GM12878 (cell line): ENCODE results near the gene FHOD3. TPM values are rescaled to one million over a fixed set of nuclear protein-coding genes. Genes with fewer than 3 reads are reported as not detected.

Experiments used
- ATAC-seq: fragments of 200-7000 bp; cut with Tn5 transposase; 3 replicates; pipeline ENCODE4 v1.9.1; 2020; ENCODE audit warnings: mild to moderate bottlenecking, moderate library complexity
- BruUV-seq: library from RNA; stranded (reverse); fragments of 400-500 nt; replicated peaks from 2 replicates; lab custom pipeline; 2021; lab: Mats Ljungman, UMichigan
- CTCF ChIA-PET: fragments of 300-600 bp; sonication (Branson Sonifier 250); formaldehyde crosslinking; extraction: SDS; loops from one replicate; lab custom pipeline; 2021; ENCODE audit warnings: inconsistent platforms; lab: Yijun Ruan, JAX
- POLR2A ChIA-PET: fragments of 350-600 bp; formaldehyde crosslinking; extraction: SDS; loops from one replicate; lab custom pipeline; 2021; ENCODE audit warnings: inconsistent platforms; lab: Charles Lee
- RAD21 ChIA-PET: fragments of 300-600 bp; sonication (Branson Sonifier 250); formaldehyde crosslinking; loops from one replicate; lab custom pipeline; 2023; ENCODE audit warnings: antibody characterized with exemption; ENCODE audit not compliant: unreplicated experiment; lab: Charles Lee
- SMC1A ChIA-PET: fragments of 300-600 bp; sonication (Branson Sonifier 250); formaldehyde crosslinking; loops from one replicate; lab custom pipeline; 2023; ENCODE audit not compliant: unreplicated experiment, uncharacterized antibody; lab: Charles Lee
- DNase-seq: peaks from one replicate; pipeline ENCODE4 v3.0.0-alpha.2; 2011; ENCODE audit warnings: low read depth, low spot score
- FAIRE-seq: peaks from 3 replicates; lab custom pipeline; 2011; peaks lifted over from hg19 to GRCh38; lab: Jason Lieb, UNC
- H2AFZ ChIP-seq: 2 replicates; pipeline ENCODE4 v1.6.0; 2011; ENCODE audit warnings: low read depth, low read length, control low read depth; ENCODE audit not compliant: control insufficient read depth
- H3K27ac ChIP-seq: 2 replicates; pipeline ENCODE4 v1.5.1; 2011; ENCODE audit warnings: control low read depth; ENCODE audit not compliant: control insufficient read depth, insufficient read depth
- H3K27me3 ChIP-seq, 2 experiments: replicated peaks in 1 of 2; 2 replicates each; pipeline versions ENCODE4 v1.6.0 to v1.6.1; 2011; ENCODE audit warnings: low read length in 1 of 2; ENCODE audit not compliant: control insufficient read depth in 2 of 2, insufficient read depth in 2 of 2
- H3K36me3 ChIP-seq, 2 experiments: 2 replicates each; pipeline ENCODE4 v1.5.1; 2011; ENCODE audit warnings: low read length in 1 of 2; ENCODE audit not compliant: control insufficient read depth in 2 of 2, insufficient read depth in 2 of 2
- H3K4me1 ChIP-seq: 2 replicates; pipeline ENCODE4 v1.6.1; 2011; ENCODE audit warnings: mild to moderate bottlenecking, low read length, moderate library complexity, mixed read lengths; ENCODE audit not compliant: control insufficient read depth, insufficient read depth
- H3K4me2 ChIP-seq: 2 replicates; pipeline ENCODE4 v1.6.0; 2011; ENCODE audit warnings: control low read depth; ENCODE audit not compliant: control insufficient read depth, insufficient read depth
- H3K4me3 ChIP-seq: fragments of 200-600 bp; sonication (generic); 2 replicates; pipeline ENCODE4 v1.5.1; 2016
- H3K79me2 ChIP-seq: 2 replicates; pipeline ENCODE4 v1.6.0; 2011; ENCODE audit warnings: low read length; ENCODE audit not compliant: control insufficient read depth, insufficient read depth
- H3K9ac ChIP-seq: 2 replicates; pipeline ENCODE4 v1.8.0; 2011; ENCODE audit warnings: low read length, control low read depth, mixed read lengths; ENCODE audit not compliant: control insufficient read depth, insufficient read depth
- H3K9me3 ChIP-seq: replicated peaks from 3 replicates; pipeline ENCODE4 v1.5.1; 2011; ENCODE audit warnings: mild to moderate bottlenecking, low read length; ENCODE audit not compliant: control insufficient read depth, insufficient read depth
- H4K20me1 ChIP-seq: 2 replicates; pipeline ENCODE4 v1.6.0; 2011; ENCODE audit not compliant: control insufficient read depth, insufficient read depth
- CEBPZ ChIP-seq: fragments of 150-350 bp; IDR thresholded peaks from 2 replicates; pipeline ENCODE4 v1.6.1; 2016; ENCODE audit warnings: low read depth, low read length
- CUX1 ChIP-seq: IDR thresholded peaks from 2 replicates; pipeline ENCODE4 v1.6.1; 2012; ENCODE audit warnings: improper control_type of control experiment, low read depth, low read length; ENCODE audit not compliant: insufficient replicate concordance
- HDGF ChIP-seq: fragments of 450-650 bp; IDR thresholded peaks from 2 replicates; pipeline ENCODE4 v1.6.1; 2016; ENCODE audit warnings: antibody characterized with exemption
- MEF2B ChIP-seq: fragments of 450-650 bp; IDR thresholded peaks from 2 replicates; pipeline ENCODE4 v1.6.1; 2018; ENCODE audit warnings: mild to moderate bottlenecking, moderate library complexity; ENCODE audit not compliant: partially characterized antibody, poor library complexity, severe bottlenecking
- NR2C2 ChIP-seq: IDR thresholded peaks from 2 replicates; pipeline ENCODE4 v1.6.1; 2011; ENCODE audit warnings: borderline replicate concordance, low read depth; ENCODE audit not compliant: control insufficient read depth, insufficient read length
- RFX5 ChIP-seq: IDR thresholded peaks from 2 replicates; pipeline ENCODE4 v1.6.1; 2011; ENCODE audit warnings: low read depth, low read length, improper control_type of control experiment
- SUZ12 ChIP-seq: fragments of 200-600 bp; sonication (generic); IDR thresholded peaks from one replicate; pipeline ENCODE4 v1.6.1; 2018; ENCODE audit warnings: antibody characterized with exemption, mild to moderate bottlenecking; ENCODE audit not compliant: unreplicated experiment
- USF2 ChIP-seq: IDR thresholded peaks from 2 replicates; pipeline ENCODE4 v1.6.1; 2011; ENCODE audit warnings: low read depth, low read length, improper control_type of control experiment, borderline replicate concordance
- YY1 ChIP-seq: IDR thresholded peaks from 2 replicates; pipeline ENCODE4 v1.6.1; 2011; ENCODE audit warnings: low read depth, mild to moderate bottlenecking, low read length
- in situ Hi-C: fragments of 300-500 bp; cut with MboI; formaldehyde crosslinking; loops from 9 replicates; pipeline ENCODE4 v1.14.3; 2018; ENCODE audit warnings: mixed read lengths
- intact Hi-C: fragments of 100-400 bp; cut with micrococcal nuclease; formaldehyde crosslinking; loops from one replicate; pipeline ENCODE4 v1.14.2; 2022; ENCODE audit not compliant: unreplicated experiment
- polyA plus RNA-seq, 11 experiments: library from polyadenylated mRNA; depleted of rRNA in 4 of 11; unstranded in 6 of 11; stranded (reverse) in 5 of 11; fragments of >200 nt; fragmentation: Nextera tagmentation in 4 of 11; fragmentation: Illumina TruSeq in 1 of 11; extraction: Ambion mirVana in 4 of 11; extraction: Trizol in 1 of 11; gene quantifications; 1 replicate in 1 of 11; 2 replicates in 10 of 11; pipeline versions ENCODE4 v1.2.1 to v1.2.3, GENCODE V29; 2011 to 2016; ENCODE audit warnings: inconsistent platforms in 2 of 11, missing spikeins in 2 of 11, low read depth in 1 of 11
- total RNA-seq, 4 experiments: library from RNA; depleted of rRNA in 3 of 4; stranded (reverse); fragments of >200 nt in 3 of 4; fragmentation: Illumina TruSeq in 1 of 4; extraction: Trizol in 1 of 4; gene quantifications; 2 replicates each; pipeline versions ENCODE4 v1.2.1 to v1.2.3, GENCODE V29; 2013 to 2021
- TF ChIP-seq, protein P1 (sequence below): fragments of 450-650 bp; IDR thresholded peaks from 2 replicates; pipeline ENCODE4 v1.6.1; 2017; ENCODE audit warnings: low read depth, mild to moderate bottlenecking, moderate library complexity
- TF ChIP-seq, protein P2 (sequence below): IDR thresholded peaks from 2 replicates; pipeline ENCODE4 v1.6.1; 2012; ENCODE audit warnings: low read depth, low read length, improper control_type of control experiment

Gene FHOD3
- total and polyA plus RNA-seq, 10 of the 15 experiments (the other 5 are each of a cell fraction or from before 2014, with no cell fraction given) = 0.77 to 26.7 (median 10.4) TPM

DNA sequence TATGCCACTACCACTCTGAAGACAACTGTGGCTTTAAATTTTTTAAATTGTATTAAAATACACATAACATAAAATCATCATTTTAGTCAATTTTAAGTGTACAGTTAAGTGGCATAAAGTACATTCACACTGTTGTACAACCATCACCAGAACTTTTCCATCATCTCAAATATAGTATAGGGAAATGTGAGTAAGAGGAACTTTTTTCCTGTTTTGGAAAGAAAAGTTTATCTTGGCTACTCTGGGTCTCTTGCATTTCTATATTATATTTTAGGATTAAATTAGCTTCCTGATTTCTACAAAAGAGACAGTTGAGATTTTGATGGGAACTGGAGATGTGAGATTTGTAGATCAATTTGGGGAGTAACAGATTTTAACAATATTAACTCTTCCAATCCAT lies 528.0 kb downstream of the FHOD3 start:
- Histone ChIP-seq H3K79me2 (peaks cover 26% of the 10 kb centered on the region), H3K27ac (no peak overlapping the region), H3K9ac (no peak overlapping the region), H3K9me3 (no peaks in the 10 kb centered on the region), H3K4me2 (no peak overlapping the region), H4K20me1 (no peaks in the 10 kb centered on the region), H2AFZ (no peak overlapping the region), H3K36me3 (no peaks in the 10 kb centered on the region), H3K4me1 (no peaks in the 10 kb centered on the region), H3K4me3 (no peak overlapping the region), H3K27me3 (no peaks in the 10 kb centered on the region)
- ATAC-seq (no peak), DNase-seq (no peak), FAIRE-seq (no peak)
- ChIA-PET SMC1A (no interaction called here), RAD21 (no interaction called here), POLR2A (no interaction called here), CTCF (interaction anchor here (1.1 to 2.5 kb wide), 3 partner anchors 14 to 138 kb away, joined by 3 to 16 read pairs (median 6); no protein-coding TSS in a partner anchor)
- in situ Hi-C loops (no loop called here), intact Hi-C loops (no loop called here)
- BruUV-seq = no TSS peak
- TF ChIP-seq CEBPZ (no peak), NR2C2 (no peak), USF2 (no peak), SUZ12 (no peak), HDGF (no peak), CUX1 (no peak), RFX5 (no peak), MEF2B (no peak), YY1 (no peak)
- TF ChIP-seq, protein P1, sequence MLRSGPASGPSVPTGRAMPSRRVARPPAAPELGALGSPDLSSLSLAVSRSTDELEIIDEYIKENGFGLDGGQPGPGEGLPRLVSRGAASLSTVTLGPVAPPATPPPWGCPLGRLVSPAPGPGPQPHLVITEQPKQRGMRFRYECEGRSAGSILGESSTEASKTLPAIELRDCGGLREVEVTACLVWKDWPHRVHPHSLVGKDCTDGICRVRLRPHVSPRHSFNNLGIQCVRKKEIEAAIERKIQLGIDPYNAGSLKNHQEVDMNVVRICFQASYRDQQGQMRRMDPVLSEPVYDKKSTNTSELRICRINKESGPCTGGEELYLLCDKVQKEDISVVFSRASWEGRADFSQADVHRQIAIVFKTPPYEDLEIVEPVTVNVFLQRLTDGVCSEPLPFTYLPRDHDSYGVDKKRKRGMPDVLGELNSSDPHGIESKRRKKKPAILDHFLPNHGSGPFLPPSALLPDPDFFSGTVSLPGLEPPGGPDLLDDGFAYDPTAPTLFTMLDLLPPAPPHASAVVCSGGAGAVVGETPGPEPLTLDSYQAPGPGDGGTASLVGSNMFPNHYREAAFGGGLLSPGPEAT = no peak
- TF ChIP-seq, protein P2, sequence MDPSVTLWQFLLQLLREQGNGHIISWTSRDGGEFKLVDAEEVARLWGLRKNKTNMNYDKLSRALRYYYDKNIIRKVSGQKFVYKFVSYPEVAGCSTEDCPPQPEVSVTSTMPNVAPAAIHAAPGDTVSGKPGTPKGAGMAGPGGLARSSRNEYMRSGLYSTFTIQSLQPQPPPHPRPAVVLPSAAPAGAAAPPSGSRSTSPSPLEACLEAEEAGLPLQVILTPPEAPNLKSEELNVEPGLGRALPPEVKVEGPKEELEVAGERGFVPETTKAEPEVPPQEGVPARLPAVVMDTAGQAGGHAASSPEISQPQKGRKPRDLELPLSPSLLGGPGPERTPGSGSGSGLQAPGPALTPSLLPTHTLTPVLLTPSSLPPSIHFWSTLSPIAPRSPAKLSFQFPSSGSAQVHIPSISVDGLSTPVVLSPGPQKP = no peak
